Raji (cell line): ENCODE measurements around the gene CTNNA3.

Source experiments
- POLR2A ChIP-seq: IDR thresholded peaks from 2 replicates; pipeline ENCODE4 v1.6.1; 2011; ENCODE audit warnings: low read depth, low read length, control low read depth; ENCODE audit not compliant: insufficient read depth

Gene CTNNA3

GRCh38 chr10:65900271-65900670 is 1795.7 kb downstream of the CTNNA3 start:
- TF ChIP-seq POLR2A, result no peak

GRCh38 chr10:65898055-65898454 is 1797.9 kb downstream of the CTNNA3 start:
- TF ChIP-seq POLR2A, result no peak

- TF ChIP-seq POLR2A, result no peak
These were observed 1801.0 kb downstream of the CTNNA3 start for GRCh38 chr10:65894961-65895360.

- TF ChIP-seq POLR2A, result no peak
These were observed 1801.6 kb downstream of the CTNNA3 start for GRCh38 chr10:65894379-65894778.

GRCh38 chr10:65893676-65894075 is 1802.3 kb downstream of the CTNNA3 start:
- no peak for TF ChIP-seq POLR2A

GRCh38 chr10:65892284-65892683 is 1803.7 kb downstream of the CTNNA3 start:
- TF ChIP-seq POLR2A, result no peak

GRCh38 chr10:65891073-65891981 is 1804.7 kb downstream of the CTNNA3 start:
- TF ChIP-seq POLR2A, result peak; percentile 58

- no peak for TF ChIP-seq POLR2A
These were observed 1831.5 kb downstream of the CTNNA3 start for GRCh38 chr10:65864529-65864928.

- no peak for TF ChIP-seq POLR2A
These were observed 1832.0 kb downstream of the CTNNA3 start for GRCh38 chr10:65864036-65864435.
